ENCODE measurements around the gene EMILIN2. TPM values are rescaled to one million over a fixed set of nuclear protein-coding genes. Genes with fewer than 3 reads are reported as not detected.

EMILIN2 gene
- total and polyA plus RNA-seq, 4 donors: 0.58 to 4.6 (median 1.8) TPM

DNA sequence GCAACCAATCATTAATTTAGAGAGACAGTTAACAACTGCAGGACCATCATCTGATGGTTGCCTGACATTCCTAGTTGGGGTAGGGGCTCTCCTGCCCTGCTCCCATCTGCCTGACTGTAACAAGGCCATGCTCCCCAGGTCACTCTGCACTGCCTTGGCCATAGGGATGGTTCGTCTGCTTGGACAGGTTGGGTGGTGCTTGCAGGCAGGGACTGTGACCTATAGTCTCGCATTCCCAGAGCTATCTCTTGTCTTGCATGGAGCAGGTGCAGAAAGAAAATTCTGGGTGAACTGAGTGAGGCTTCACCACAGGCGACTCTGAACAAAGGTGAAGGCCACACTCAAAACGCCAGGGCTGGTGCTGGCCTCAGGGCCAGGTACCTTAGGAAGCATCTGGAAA lies 64.7 kb downstream of the EMILIN2 start:
- TF ChIP-seq, protein P1, sequence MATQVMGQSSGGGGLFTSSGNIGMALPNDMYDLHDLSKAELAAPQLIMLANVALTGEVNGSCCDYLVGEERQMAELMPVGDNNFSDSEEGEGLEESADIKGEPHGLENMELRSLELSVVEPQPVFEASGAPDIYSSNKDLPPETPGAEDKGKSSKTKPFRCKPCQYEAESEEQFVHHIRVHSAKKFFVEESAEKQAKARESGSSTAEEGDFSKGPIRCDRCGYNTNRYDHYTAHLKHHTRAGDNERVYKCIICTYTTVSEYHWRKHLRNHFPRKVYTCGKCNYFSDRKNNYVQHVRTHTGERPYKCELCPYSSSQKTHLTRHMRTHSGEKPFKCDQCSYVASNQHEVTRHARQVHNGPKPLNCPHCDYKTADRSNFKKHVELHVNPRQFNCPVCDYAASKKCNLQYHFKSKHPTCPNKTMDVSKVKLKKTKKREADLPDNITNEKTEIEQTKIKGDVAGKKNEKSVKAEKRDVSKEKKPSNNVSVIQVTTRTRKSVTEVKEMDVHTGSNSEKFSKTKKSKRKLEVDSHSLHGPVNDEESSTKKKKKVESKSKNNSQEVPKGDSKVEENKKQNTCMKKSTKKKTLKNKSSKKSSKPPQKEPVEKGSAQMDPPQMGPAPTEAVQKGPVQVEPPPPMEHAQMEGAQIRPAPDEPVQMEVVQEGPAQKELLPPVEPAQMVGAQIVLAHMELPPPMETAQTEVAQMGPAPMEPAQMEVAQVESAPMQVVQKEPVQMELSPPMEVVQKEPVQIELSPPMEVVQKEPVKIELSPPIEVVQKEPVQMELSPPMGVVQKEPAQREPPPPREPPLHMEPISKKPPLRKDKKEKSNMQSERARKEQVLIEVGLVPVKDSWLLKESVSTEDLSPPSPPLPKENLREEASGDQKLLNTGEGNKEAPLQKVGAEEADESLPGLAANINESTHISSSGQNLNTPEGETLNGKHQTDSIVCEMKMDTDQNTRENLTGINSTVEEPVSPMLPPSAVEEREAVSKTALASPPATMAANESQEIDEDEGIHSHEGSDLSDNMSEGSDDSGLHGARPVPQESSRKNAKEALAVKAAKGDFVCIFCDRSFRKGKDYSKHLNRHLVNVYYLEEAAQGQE (IDR thresholded peaks at IDR 0.05): no peak
- TF ChIP-seq NR2F2 (IDR thresholded peaks at IDR 0.05): no peak
- no peak for TF ChIP-seq SP1 (IDR thresholded peaks at IDR 0.05)
- no peak for TF ChIP-seq EGR1 (IDR thresholded peaks at IDR 0.05; ENCODE audit: low read depth in 2 of 2)
- TF ChIP-seq ATF3 (IDR thresholded peaks at IDR 0.05): no peak
- TF ChIP-seq, protein P2, sequence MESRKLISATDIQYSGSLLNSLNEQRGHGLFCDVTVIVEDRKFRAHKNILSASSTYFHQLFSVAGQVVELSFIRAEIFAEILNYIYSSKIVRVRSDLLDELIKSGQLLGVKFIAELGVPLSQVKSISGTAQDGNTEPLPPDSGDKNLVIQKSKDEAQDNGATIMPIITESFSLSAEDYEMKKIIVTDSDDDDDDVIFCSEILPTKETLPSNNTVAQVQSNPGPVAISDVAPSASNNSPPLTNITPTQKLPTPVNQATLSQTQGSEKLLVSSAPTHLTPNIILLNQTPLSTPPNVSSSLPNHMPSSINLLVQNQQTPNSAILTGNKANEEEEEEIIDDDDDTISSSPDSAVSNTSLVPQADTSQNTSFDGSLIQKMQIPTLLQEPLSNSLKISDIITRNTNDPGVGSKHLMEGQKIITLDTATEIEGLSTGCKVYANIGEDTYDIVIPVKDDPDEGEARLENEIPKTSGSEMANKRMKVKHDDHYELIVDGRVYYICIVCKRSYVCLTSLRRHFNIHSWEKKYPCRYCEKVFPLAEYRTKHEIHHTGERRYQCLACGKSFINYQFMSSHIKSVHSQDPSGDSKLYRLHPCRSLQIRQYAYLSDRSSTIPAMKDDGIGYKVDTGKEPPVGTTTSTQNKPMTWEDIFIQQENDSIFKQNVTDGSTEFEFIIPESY (IDR thresholded peaks at IDR 0.05): no peak
- no peak for TF ChIP-seq TAF1 (conservative IDR thresholded peaks at IDR 0.05)
- TF ChIP-seq RAD21 (IDR thresholded peaks at IDR 0.05): no peak
- TF ChIP-seq FOXA1 (IDR thresholded peaks at IDR 0.05): no peak
- no peak for TF ChIP-seq HNF4G (IDR thresholded peaks at IDR 0.05)
- TF ChIP-seq RXRA (IDR thresholded peaks at IDR 0.05): no peak
- no peak for TF ChIP-seq YY1 (IDR thresholded peaks at IDR 0.05)
- TF ChIP-seq HNF4A (conservative IDR thresholded peaks at IDR 0.05): no peak
- TF ChIP-seq GABPA (IDR thresholded peaks at IDR 0.05 in 1 of 2, conservative IDR thresholded peaks at IDR 0.05 in 1 of 2): no peak
- peak; percentile 27 for DNase-seq (ENCODE audit: low spot score)
- WGBS: 79% methylated on average over 4 of the region's 4 CpGs
- Histone ChIP-seq H3K9ac (ENCODE audit: low read depth in 1 of 2, low read length in 2 of 2) (no peak overlapping the region), H3K27ac (ENCODE audit: low read depth in 1 of 2, low read length in 2 of 2) (no peak overlapping the region), H3K4me1 (ENCODE audit: control insufficient read depth in 4 of 4, insufficient read depth in 4 of 4, low read length in 3 of 4) (peaks cover 0 to 10% (median 6%) of the 10 kb centered on the region in 4 donors), H3K9me3 (ENCODE audit: control insufficient read depth in 4 of 4, low read length in 3 of 4) (no peaks in the 10 kb centered on the region), H3K36me3 (ENCODE audit: control insufficient read depth in 4 of 4, insufficient read depth in 3 of 4, low read depth in 1 of 4, low read length in 3 of 4) (peaks cover 8 to 32% (median 27%) of the 10 kb centered on the region in 4 donors), H3K4me3 (ENCODE audit: low read depth in 1 of 3, low read length in 3 of 3) (no peak overlapping the region), H3K27me3 (ENCODE audit: control insufficient read depth in 4 of 4, insufficient read depth in 4 of 4, low read length in 3 of 4) (no peaks in the 10 kb centered on the region)

GRCh38 chr18:2912357-2913299 lies 65.8 kb downstream of the EMILIN2 start:
- Histone ChIP-seq H3K36me3 (ENCODE audit: control insufficient read depth in 4 of 4, insufficient read depth in 3 of 4, low read depth in 1 of 4, low read length in 3 of 4) (peaks cover 8 to 42% (median 38%) of the 10 kb centered on the region in 4 donors), H3K27me3 (ENCODE audit: control insufficient read depth in 4 of 4, insufficient read depth in 4 of 4, low read length in 3 of 4) (no peaks in the 10 kb centered on the region), H3K9ac (ENCODE audit: low read depth in 1 of 2, low read length in 2 of 2) (no peak overlapping the region), H3K4me1 (ENCODE audit: control insufficient read depth in 4 of 4, insufficient read depth in 4 of 4, low read length in 3 of 4) (no peaks in the 10 kb centered on the region), H3K27ac (ENCODE audit: low read depth in 1 of 2, low read length in 2 of 2) (no peak overlapping the region), H3K9me3 (ENCODE audit: control insufficient read depth in 4 of 4, low read length in 3 of 4) (no peaks in the 10 kb centered on the region), H3K4me3 (ENCODE audit: low read depth in 1 of 3, low read length in 3 of 3) (no peak overlapping the region)
- TF ChIP-seq NR2F2 (IDR thresholded peaks at IDR 0.05) (no peak), FOXA2 (IDR thresholded peaks at IDR 0.05) (no peak)
- WGBS: 92% methylated on average over 29 of the region's 29 CpGs
- peak; percentile 32 for DNase-seq (ENCODE audit: low spot score)
